IMR-90 (cell line): Measurements from ENCODE around the gene ACOT7. TPM values are rescaled to one million over a fixed set of nuclear protein-coding genes. Genes with fewer than 3 reads are reported as not detected.

Source experiments
- ATAC-seq: fragments of 200-7000 bp; cut with Tn5 transposase; 2 replicates; pipeline ENCODE4 v1.9.1; 2020; ENCODE audit warnings: low read depth, mild to moderate bottlenecking, moderate library complexity
- BruUV-seq: library from RNA; stranded (reverse); fragments of 400-500 nt; replicated peaks from 2 replicates; lab custom pipeline; 2021; lab: Mats Ljungman, UMichigan
- CTCF ChIA-PET: fragments of 300-600 bp; formaldehyde crosslinking; extraction: SDS; loops from one replicate; lab custom pipeline; 2021; ENCODE audit warnings: antibody characterized with exemption; lab: Yijun Ruan, JAX
- POLR2A ChIA-PET: fragments of 300-600 bp; sonication (Branson Sonifier 250); formaldehyde crosslinking; loops from one replicate; lab custom pipeline; 2022; ENCODE audit warnings: antibody characterized with exemption; ENCODE audit not compliant: unreplicated experiment; lab: Charles Lee
- DNase-seq: peaks from one replicate; pipeline ENCODE4 v3.0.0; 2013
- H2AFZ ChIP-seq: replicated peaks from 2 replicates; pipeline ENCODE3; 2013; ENCODE audit warnings: low read length, mild to moderate bottlenecking; ENCODE audit not compliant: poor library complexity
- H2AK5ac ChIP-seq: 2 replicates; pipeline ENCODE4 v1.6.1; 2013; ENCODE audit warnings: low read depth, low read length, inconsistent platforms
- H2AK9ac ChIP-seq: replicated peaks from 2 replicates; pipeline ENCODE3; 2013; ENCODE audit warnings: mild to moderate bottlenecking, low read depth, low read length, moderate library complexity; ENCODE audit not compliant: poor library complexity
- H2BK120ac ChIP-seq: 2 replicates; pipeline ENCODE4 v1.6.1; 2013; ENCODE audit warnings: low read depth, low read length, inconsistent platforms
- H2BK15ac ChIP-seq: 3 replicates; pipeline ENCODE4 v1.6.1; 2013; ENCODE audit warnings: low read depth, low read length, inconsistent platforms
- H2BK20ac ChIP-seq: 2 replicates; pipeline ENCODE4 v1.6.1; 2013; ENCODE audit warnings: low read depth, mild to moderate bottlenecking, inconsistent platforms, low read length, moderate library complexity
- H2BK5ac ChIP-seq: 2 replicates; pipeline ENCODE4 v1.6.1; 2013; ENCODE audit warnings: mild to moderate bottlenecking, low read depth, low read length, inconsistent platforms; ENCODE audit not compliant: poor library complexity, severe bottlenecking
- H3K14ac ChIP-seq: replicated peaks from 2 replicates; pipeline ENCODE4 v1.6.1; 2013; ENCODE audit warnings: low read depth, low read length, inconsistent platforms
- H3K18ac ChIP-seq: 2 replicates; pipeline ENCODE4 v1.6.1; 2013; ENCODE audit warnings: low read depth, low read length, control low read depth
- H3K23ac ChIP-seq: 2 replicates; pipeline ENCODE4 v1.6.1; 2013; ENCODE audit warnings: low read depth, low read length, inconsistent platforms
- H3K27ac ChIP-seq: 2 replicates; pipeline ENCODE4 v1.5.1; 2013; ENCODE audit warnings: mild to moderate bottlenecking, control low read depth, low read length; ENCODE audit not compliant: insufficient read depth
- H3K27me3 ChIP-seq: 2 replicates; pipeline ENCODE4 v1.6.1; 2013; ENCODE audit warnings: low read length; ENCODE audit not compliant: control insufficient read depth, insufficient read depth
- H3K36me3 ChIP-seq: 2 replicates; pipeline ENCODE4 v1.6.1; 2013; ENCODE audit warnings: low read length, mixed read lengths; ENCODE audit not compliant: control insufficient read depth, insufficient read depth
- H3K4ac ChIP-seq: 2 replicates; pipeline ENCODE4 v1.6.1; 2013; ENCODE audit warnings: low read depth, low read length, inconsistent platforms
- H3K4me1 ChIP-seq: 2 replicates; pipeline ENCODE4 v1.6.1; 2013; ENCODE audit warnings: low read length, mixed read lengths; ENCODE audit not compliant: control insufficient read depth, insufficient read depth
- H3K4me2 ChIP-seq: 2 replicates; pipeline ENCODE4 v1.6.1; 2013; ENCODE audit warnings: low read depth, mild to moderate bottlenecking, control low read depth, low read length, moderate library complexity
- H3K4me3 ChIP-seq: 2 replicates; pipeline ENCODE4 v1.5.1; 2013; ENCODE audit warnings: low read depth, mild to moderate bottlenecking, control low read depth, low read length, moderate library complexity; ENCODE audit not compliant: insufficient read depth
- H3K56ac ChIP-seq: 2 replicates; pipeline ENCODE4 v1.6.1; 2013; ENCODE audit warnings: low read length, inconsistent platforms; ENCODE audit not compliant: insufficient read depth; ENCODE audit errors: extremely low read depth
- H3K79me1 ChIP-seq, 2 experiments: 2 replicates each; pipeline ENCODE4 v1.6.1; 2013; ENCODE audit warnings: low read length in 2 of 2, inconsistent platforms in 1 of 2, low read depth in 1 of 2
- H3K9ac ChIP-seq: 2 replicates; pipeline ENCODE4 v1.6.1; 2013; ENCODE audit warnings: low read depth, low read length, control low read depth
- H3K9me1 ChIP-seq: 2 replicates; pipeline ENCODE4 v1.6.1; 2013; ENCODE audit warnings: low read length, inconsistent platforms; ENCODE audit not compliant: insufficient read depth
- H3K9me3 ChIP-seq: 2 replicates; pipeline ENCODE4 v1.6.1; 2013; ENCODE audit warnings: low read length; ENCODE audit not compliant: control insufficient read depth, insufficient read depth
- H4K20me1 ChIP-seq: 2 replicates; pipeline ENCODE4 v1.6.1; 2013; ENCODE audit warnings: low read length, inconsistent platforms; ENCODE audit not compliant: insufficient read depth
- H4K5ac ChIP-seq: 2 replicates; pipeline ENCODE4 v1.6.1; 2013; ENCODE audit warnings: mild to moderate bottlenecking, low read depth, low read length, control low read depth
- H4K8ac ChIP-seq, 2 experiments: 2 replicates each; pipeline ENCODE4 v1.6.1; 2013; ENCODE audit warnings: low read depth in 2 of 2, low read length in 2 of 2, control low read depth in 1 of 2, inconsistent platforms in 1 of 2
- H4K91ac ChIP-seq: 2 replicates; pipeline ENCODE4 v1.6.1; 2013; ENCODE audit warnings: low read depth, low read length, inconsistent platforms; ENCODE audit not compliant: insufficient read depth
- BHLHE40 ChIP-seq: fragments of 150-350 bp; IDR thresholded peaks from 2 replicates; pipeline ENCODE4 v1.6.1; 2016; ENCODE audit warnings: mild to moderate bottlenecking, low read depth, low read length
- CEBPB ChIP-seq: IDR thresholded peaks from 2 replicates; pipeline ENCODE4 v1.6.1; 2012; ENCODE audit warnings: low read depth, low read length, improper control_type of control experiment
- CHD1 ChIP-seq: IDR thresholded peaks from 2 replicates; pipeline ENCODE4 v1.6.1; 2012; ENCODE audit warnings: low read depth, low read length, improper control_type of control experiment
- ELK1 ChIP-seq: fragments of 150-350 bp; IDR thresholded peaks from 2 replicates; pipeline ENCODE4 v1.6.1; 2016; ENCODE audit warnings: low read depth, mild to moderate bottlenecking, low read length, moderate library complexity, borderline replicate concordance
- FOS ChIP-seq: fragments of 150-350 bp; IDR thresholded peaks from 2 replicates; pipeline ENCODE4 v1.6.1; 2016; ENCODE audit warnings: low read depth, low read length
- MAFK ChIP-seq: IDR thresholded peaks from 2 replicates; pipeline ENCODE4 v1.6.1; 2012; ENCODE audit warnings: low read depth, low read length, improper control_type of control experiment
- MAZ ChIP-seq: IDR thresholded peaks from 2 replicates; pipeline ENCODE4 v1.6.1; 2012; ENCODE audit warnings: low read depth, mild to moderate bottlenecking, low read length, improper control_type of control experiment, moderate library complexity, borderline replicate concordance
- MXI1 ChIP-seq: IDR thresholded peaks from 2 replicates; pipeline ENCODE4 v1.6.1; 2012; ENCODE audit warnings: low read depth, mild to moderate bottlenecking, low read length, moderate library complexity, borderline replicate concordance
- NFE2L2 ChIP-seq: fragments of 150-350 bp; IDR thresholded peaks from 2 replicates; pipeline ENCODE4 v1.6.1; 2016; ENCODE audit warnings: low read depth, mild to moderate bottlenecking, low read length
- RAD21 ChIP-seq: IDR thresholded peaks from 2 replicates; pipeline ENCODE4 v1.6.1; 2012; ENCODE audit warnings: low read length, improper control_type of control experiment
- RCOR1 ChIP-seq: IDR thresholded peaks from 2 replicates; pipeline ENCODE4 v1.6.1; 2012; ENCODE audit warnings: mild to moderate bottlenecking, low read length, improper control_type of control experiment; ENCODE audit not compliant: insufficient replicate concordance
- RFX5 ChIP-seq: IDR thresholded peaks from 2 replicates; pipeline ENCODE4 v1.8.0; 2012; ENCODE audit warnings: low read depth, mild to moderate bottlenecking, low read length, moderate library complexity
- SMC3 ChIP-seq: fragments of 150-350 bp; IDR thresholded peaks from 2 replicates; pipeline ENCODE4 v1.6.1; 2016; ENCODE audit warnings: low read depth, mild to moderate bottlenecking, antibody characterized with exemption, low read length, moderate library complexity
- WGBS, 2 experiments: methylation state at CpG; one replicate each; pipeline versions ENCODE4 v1.1.5 to v1.1.7; 2013; ENCODE audit warnings: missing lambda C conversion rate in 2 of 2; ENCODE audit not compliant: insufficient read length in 1 of 2; ENCODE audit errors: extremely low coverage in 2 of 2; 5-methylcytosine and 5-hydroxymethylcytosine counted together
- dilution Hi-C: fragments of 300-500 bp; cut with HindIII; formaldehyde crosslinking; loops from one replicate; pipeline ENCODE4 v1.14.3; 2018; ENCODE audit warnings: low sequenced_read_pairs; ENCODE audit not compliant: unreplicated experiment
- in situ Hi-C: fragments of 300-500 bp; cut with MboI; formaldehyde crosslinking; loops from 3 replicates; pipeline ENCODE4 v1.14.3; 2019; ENCODE audit warnings: low sequenced_read_pairs, inconsistent platforms, mixed read lengths
- intact Hi-C: fragments of 100-400 bp; cut with micrococcal nuclease; formaldehyde crosslinking; loops from 2 replicates; pipeline ENCODE4 v1.10.0; 2022
- polyA plus RNA-seq, 3 experiments: library from polyadenylated mRNA; depleted of rRNA; stranded (reverse); fragments of >200 nt; gene quantifications; 2 replicates each; pipeline ENCODE4 v1.2.3, GENCODE V29; 2012; ENCODE audit warnings: low replicate concordance in 1 of 3
- total RNA-seq: library from RNA; depleted of rRNA; stranded (reverse); fragments of >200 nt; gene quantifications from 2 replicates; pipeline ENCODE4 v1.2.3, GENCODE V29; 2012
- TF ChIP-seq, protein P1 (sequence below): conservative IDR thresholded peaks from 2 replicates; pipeline ENCODE4 v1.5.1; 2012; ENCODE audit warnings: mild to moderate bottlenecking, low read depth, low read length, improper control_type of control experiment

The ACOT7 gene
- total and polyA plus RNA-seq, 2 of the 4 experiments (the other 2 are of a cell fraction) = 51.6 to 242 TPM

DNA sequence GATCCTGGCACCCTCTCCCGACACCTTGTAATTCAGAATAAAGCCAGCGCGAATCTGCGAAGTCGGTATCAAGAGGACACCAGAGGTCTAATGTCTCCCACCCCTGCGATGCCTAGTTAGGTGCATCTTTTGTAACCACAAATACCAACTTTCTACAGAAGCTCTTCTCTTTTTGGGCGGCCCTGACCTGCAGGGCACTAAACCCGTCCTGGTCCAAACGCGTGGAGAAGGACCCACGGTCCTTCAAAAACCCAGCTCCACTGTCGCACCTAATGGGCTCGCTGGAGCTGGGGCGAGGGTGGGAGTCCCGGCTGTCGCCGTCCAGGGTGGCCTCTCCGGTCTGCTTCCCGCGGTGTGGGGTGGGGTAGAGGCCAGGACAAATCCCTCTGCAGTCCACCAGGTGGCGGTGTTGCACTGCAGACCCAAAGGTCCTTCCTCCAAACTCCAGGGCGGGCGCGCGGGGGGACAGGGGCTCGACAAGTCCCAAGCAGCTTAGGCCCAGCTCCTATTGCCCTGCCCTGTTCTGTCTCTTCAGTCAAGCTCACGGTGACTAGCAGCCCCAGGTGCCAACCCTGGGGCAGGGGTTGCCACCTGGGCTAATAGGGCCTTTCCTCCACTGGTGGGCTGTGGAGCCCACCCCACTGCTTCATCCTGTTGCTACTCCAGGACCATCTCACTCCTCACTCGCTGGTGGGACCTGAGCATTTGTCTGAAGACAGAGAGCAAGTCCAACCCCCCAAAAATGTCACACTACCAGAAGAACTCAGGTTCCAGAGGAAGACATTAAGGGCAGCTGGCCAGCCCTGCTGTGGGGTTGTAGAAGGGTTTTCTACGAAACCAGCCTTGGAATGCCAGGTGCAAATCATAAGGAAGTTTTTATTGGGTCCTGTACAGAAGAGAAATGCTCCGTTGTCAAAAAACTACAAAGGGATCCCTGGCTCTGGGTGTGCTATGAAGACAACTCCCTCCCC is 146.8 kb downstream of the ACOT7 start:
- ATAC-seq (peak; percentile 70), DNase-seq (peak; percentile 61)
- no peaks in the 10 kb centered on the region for H3K4me1 ChIP-seq
- H2AK9ac ChIP-seq = peak overlapping the region; percentile 48
- H2AFZ ChIP-seq = peak overlapping the region; percentile 65
- peaks cover 61% of the 10 kb centered on the region for H3K27me3 ChIP-seq
- 5% methylated on average over 9 of the region's 30 CpGs; no CpG with 5 or more reads in 1 of the 2 experiments for WGBS, 2 experiments
- H2BK5ac ChIP-seq = no peak overlapping the region
- H3K56ac ChIP-seq = no peak overlapping the region
- no peaks in the 10 kb centered on the region for H3K9me3 ChIP-seq
- H3K27ac ChIP-seq = no peak overlapping the region
- no peak overlapping the region for H2BK120ac ChIP-seq
- no peaks in the 10 kb centered on the region for H3K36me3 ChIP-seq
- no peak overlapping the region for H2BK20ac ChIP-seq
- in situ Hi-C loops (loop anchor here (5.0 kb wide), 1 partner anchor 96 kb away; no protein-coding TSS in a partner anchor), intact Hi-C loops (loop anchor here (1.0 to 5.0 kb wide), 4 partner anchors 97 to 246 kb away; partner anchors contain the start of gene PLEKHG5), dilution Hi-C loops (no loop called here)
- H3K9me1 ChIP-seq = no peaks in the 10 kb centered on the region
- H3K18ac ChIP-seq = no peak overlapping the region
- H4K91ac ChIP-seq = no peak overlapping the region
- no peak overlapping the region for H3K4ac ChIP-seq
- no peak overlapping the region for H2BK15ac ChIP-seq
- ChIA-PET CTCF (interaction anchor here (0.6 to 2.3 kb wide), 17 partner anchors 9 to 239 kb away, joined by 3 to 8 read pairs (median 4); no protein-coding TSS in a partner anchor), POLR2A (no interaction called here)
- no peak overlapping the region for H3K14ac ChIP-seq
- peaks cover 16% of the 10 kb centered on the region for H4K20me1 ChIP-seq
- TF ChIP-seq ELK1 = no peak
- no peak for TF ChIP-seq MAFK
- TF ChIP-seq NFE2L2 = no peak
- no peak for TF ChIP-seq BHLHE40
- no peak for TF ChIP-seq CHD1
- TF ChIP-seq MXI1 = no peak
- TF ChIP-seq, protein P1, sequence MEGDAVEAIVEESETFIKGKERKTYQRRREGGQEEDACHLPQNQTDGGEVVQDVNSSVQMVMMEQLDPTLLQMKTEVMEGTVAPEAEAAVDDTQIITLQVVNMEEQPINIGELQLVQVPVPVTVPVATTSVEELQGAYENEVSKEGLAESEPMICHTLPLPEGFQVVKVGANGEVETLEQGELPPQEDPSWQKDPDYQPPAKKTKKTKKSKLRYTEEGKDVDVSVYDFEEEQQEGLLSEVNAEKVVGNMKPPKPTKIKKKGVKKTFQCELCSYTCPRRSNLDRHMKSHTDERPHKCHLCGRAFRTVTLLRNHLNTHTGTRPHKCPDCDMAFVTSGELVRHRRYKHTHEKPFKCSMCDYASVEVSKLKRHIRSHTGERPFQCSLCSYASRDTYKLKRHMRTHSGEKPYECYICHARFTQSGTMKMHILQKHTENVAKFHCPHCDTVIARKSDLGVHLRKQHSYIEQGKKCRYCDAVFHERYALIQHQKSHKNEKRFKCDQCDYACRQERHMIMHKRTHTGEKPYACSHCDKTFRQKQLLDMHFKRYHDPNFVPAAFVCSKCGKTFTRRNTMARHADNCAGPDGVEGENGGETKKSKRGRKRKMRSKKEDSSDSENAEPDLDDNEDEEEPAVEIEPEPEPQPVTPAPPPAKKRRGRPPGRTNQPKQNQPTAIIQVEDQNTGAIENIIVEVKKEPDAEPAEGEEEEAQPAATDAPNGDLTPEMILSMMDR = peak; percentile 93
- TF ChIP-seq RFX5 = no peak
- TF ChIP-seq CEBPB = no peak
- TF ChIP-seq MAZ = peak; percentile 79
- no peak for TF ChIP-seq RCOR1
- peak; percentile 97 for TF ChIP-seq RAD21
- no peak for TF ChIP-seq FOS
- peak; percentile 97 for TF ChIP-seq SMC3
- no peak overlapping the region for H3K23ac ChIP-seq
- H3K4me2 ChIP-seq = no peak overlapping the region
- no peak overlapping the region for H2AK5ac ChIP-seq
- H3K4me3 ChIP-seq = no peak overlapping the region
- no TSS peak for BruUV-seq
- no peak overlapping the region for H4K5ac ChIP-seq
- no peak overlapping the region for H4K8ac ChIP-seq
- no peaks in the 10 kb centered on the region for H3K79me1 ChIP-seq
- H3K9ac ChIP-seq = no peak overlapping the region
